HCT116 (cell line): ENCODE results near the gene GALT. TPM values are rescaled to one million over a fixed set of nuclear protein-coding genes. Genes with fewer than 3 reads are reported as not detected.

Experiments used
- ATAC-seq: fragments of 200-7000 bp; cut with Tn5 transposase; 2 replicates; pipeline ENCODE4 v1.9.1; 2020; ENCODE audit warnings: mild to moderate bottlenecking, moderate library complexity
- BruUV-seq: library from RNA; stranded (reverse); fragments of 400-500 nt; replicated peaks from 2 replicates; lab custom pipeline; 2021; lab: Mats Ljungman, UMichigan
- CTCF ChIA-PET: fragments of 300-600 bp; sonication (Branson Sonifier 250); formaldehyde crosslinking; loops from one replicate; lab custom pipeline; 2021; ENCODE audit warnings: antibody characterized with exemption; lab: Charles Lee
- POLR2A ChIA-PET: fragments of 300-600, 350-600 bp; sonication (Branson Sonifier 250); formaldehyde crosslinking; loops from one replicate; lab custom pipeline; 2021; ENCODE audit warnings: antibody characterized with exemption; lab: Charles Lee
- RAD21 ChIA-PET, 2 experiments: fragments of 300-600 bp; sonication (Branson Sonifier 250); formaldehyde crosslinking; loops; one replicate each; lab custom pipeline; 2023; ENCODE audit warnings: low total read pairs in 2 of 2; ENCODE audit not compliant: uncharacterized antibody in 2 of 2, unreplicated experiment in 2 of 2, low non-redundant PET in 1 of 2; lab: Charles Lee
- DNase-seq: peaks from one replicate; pipeline ENCODE4 v3.0.0-alpha.2; 2010; ENCODE audit warnings: low read depth, low spot score
- H2AFZ ChIP-seq: fragments of 200-600 bp; shearing (Covaris generic), sonication (generic); 2 replicates; pipeline ENCODE4 v1.6.1; 2017; ENCODE audit warnings: low read depth, mixed run types, mixed read lengths, antibody characterized with exemption, low read length; ENCODE audit not compliant: poor library complexity, severe bottlenecking
- H3K27ac ChIP-seq: 2 replicates; pipeline ENCODE4 v1.5.1; 2012; ENCODE audit warnings: low read depth, low read length
- H3K27me3 ChIP-seq: fragments of 200-600 bp; sonication (generic); 2 replicates; pipeline ENCODE4 v1.6.1; 2016; ENCODE audit warnings: mixed run types, low read length, mixed read lengths; ENCODE audit not compliant: insufficient read depth
- H3K36me3 ChIP-seq, 2 experiments: fragments of 200-500 bp in 1 of 2; fragments of 200-600 bp in 1 of 2; sonication (Bioruptor generic) in 1 of 2; sonication (generic) in 1 of 2; 2 replicates each; pipeline versions ENCODE4 v1.5.1 to v1.6.1; 2014 to 2016; ENCODE audit warnings: low read length in 2 of 2, inconsistent platforms in 1 of 2, mixed read lengths in 1 of 2, mixed run types in 1 of 2; ENCODE audit not compliant: insufficient read depth in 2 of 2, control insufficient read depth in 1 of 2
- H3K4me1 ChIP-seq, 2 experiments: fragments of 200-600 bp in 1 of 2; sonication (generic) in 1 of 2; 2 replicates each; pipeline versions ENCODE4 v1.5.1 to v1.6.1; 2012 to 2017; ENCODE audit warnings: low read length in 2 of 2, inconsistent platforms in 1 of 2, mild to moderate bottlenecking in 1 of 2, mixed read lengths in 1 of 2, mixed run types in 1 of 2, moderate library complexity in 1 of 2; ENCODE audit not compliant: insufficient read depth in 2 of 2, control insufficient read depth in 1 of 2
- H3K4me2 ChIP-seq: fragments of 200-600 bp; sonication (generic); 2 replicates; pipeline ENCODE4 v1.6.1; 2017; ENCODE audit warnings: mixed run types, low read length, mixed read lengths
- H3K4me3 ChIP-seq, 2 experiments: fragments of 200-600 bp in 1 of 2; sonication (generic) in 1 of 2; replicated peaks in 1 of 2; 2 replicates each; pipeline ENCODE4 v1.5.1; 2011 to 2016; ENCODE audit warnings: low read length in 2 of 2, control low read depth in 1 of 2, low read depth in 1 of 2, mild to moderate bottlenecking in 1 of 2, mixed read lengths in 1 of 2, mixed run types in 1 of 2
- H3K79me2 ChIP-seq: fragments of 200-600 bp; sonication (generic); 2 replicates; pipeline ENCODE4 v1.6.1; 2017; ENCODE audit warnings: mild to moderate bottlenecking, mixed run types, low read length, moderate library complexity, mixed read lengths; ENCODE audit not compliant: insufficient read depth
- H3K9ac ChIP-seq: fragments of 200-600 bp; sonication (generic); 2 replicates; pipeline ENCODE4 v1.6.1; 2016; ENCODE audit warnings: low read length, mixed read lengths
- H3K9me2 ChIP-seq: fragments of 200-600 bp; sonication (generic), shearing (Covaris generic); 2 replicates; pipeline ENCODE4 v1.6.1; 2017; ENCODE audit warnings: mixed run types, mild to moderate bottlenecking, moderate library complexity; ENCODE audit not compliant: insufficient read depth
- H3K9me3 ChIP-seq, 2 experiments: fragments of 200-500 bp in 1 of 2; fragments of 200-600 bp in 1 of 2; sonication (Bioruptor generic) in 1 of 2; sonication (generic) in 1 of 2; 2 replicates each; pipeline ENCODE4 v1.6.1; 2014 to 2017; ENCODE audit warnings: low read length in 2 of 2, mixed read lengths in 2 of 2, inconsistent platforms in 1 of 2, low read depth in 1 of 2, mild to moderate bottlenecking in 1 of 2, mixed run types in 1 of 2, moderate library complexity in 1 of 2; ENCODE audit not compliant: control insufficient read depth in 1 of 2, insufficient read depth in 1 of 2
- H4K20me1 ChIP-seq: fragments of 200-600 bp; sonication (generic), shearing (Covaris generic); 2 replicates; pipeline ENCODE4 v1.6.1; 2017; ENCODE audit warnings: mixed run types, mild to moderate bottlenecking, moderate library complexity; ENCODE audit not compliant: insufficient read depth
- CTCF ChIP-seq, 3 experiments: fragments of 200-600 bp in 1 of 3; sonication (generic) in 1 of 3; IDR thresholded peaks in 2 of 3; conservative IDR thresholded peaks in 1 of 3; 2 replicates each; pipeline ENCODE4 v1.5.1; 2012 to 2017; ENCODE audit warnings: low read depth in 2 of 3, low read length in 2 of 3, antibody characterized with exemption in 1 of 3, borderline replicate concordance in 1 of 3, control low read depth in 1 of 3, mild to moderate bottlenecking in 1 of 3, mixed read lengths in 1 of 3, mixed run types in 1 of 3, moderate library complexity in 1 of 3; ENCODE audit not compliant: insufficient read depth in 1 of 3
- EGR1 ChIP-seq: IDR thresholded peaks from 2 replicates; pipeline ENCODE4 v1.6.1; 2012; ENCODE audit warnings: low read depth
- ELF1 ChIP-seq: IDR thresholded peaks from 2 replicates; pipeline ENCODE4 v1.6.1; 2012; ENCODE audit warnings: low read depth, borderline replicate concordance
- EZH2 ChIP-seq: fragments of 200-600 bp; sonication (generic); IDR thresholded peaks from 2 replicates; pipeline ENCODE4 v1.6.1; 2017; ENCODE audit warnings: antibody characterized with exemption, mixed run types
- POLR2AphosphoS5 ChIP-seq: IDR thresholded peaks from 2 replicates; pipeline ENCODE4 v1.6.1; 2011; ENCODE audit warnings: mild to moderate bottlenecking, low read depth, low read length, moderate library complexity
- RAD21 ChIP-seq: IDR thresholded peaks from 2 replicates; pipeline ENCODE4 v1.6.1; 2012; ENCODE audit warnings: low read depth, mild to moderate bottlenecking
- intact Hi-C: fragments of 100-400 bp; cut with micrococcal nuclease; formaldehyde crosslinking; loops from 2 replicates; pipeline ENCODE4 v1.10.0; 2022
- total RNA-seq: library from RNA; stranded (reverse); gene quantifications from one replicate; pipeline ENCODE4 v1.2.1, GENCODE V29; 2021; ENCODE audit not compliant: unreplicated experiment
- TF ChIP-seq, protein P1 (sequence below): IDR thresholded peaks from 2 replicates; pipeline ENCODE4 v1.6.1; 2012; ENCODE audit warnings: low read depth
- TF ChIP-seq, protein P2 (sequence below): IDR thresholded peaks from 2 replicates; pipeline ENCODE4 v1.6.1; 2012

GALT gene
- total RNA-seq, 1 experiment from 2014 or later, result 28.2 TPM

- DNase-seq (peak; percentile 54), ATAC-seq (peak; percentile 73)
- peaks cover 5 to 23% of the 10 kb centered on the region in 2 experiments for H3K4me1 ChIP-seq
- no peaks in the 10 kb centered on the region for H4K20me1 ChIP-seq
- H3K27ac ChIP-seq, result peak overlapping the region; percentile 82
- H3K4me2 ChIP-seq, result peak overlapping the region; percentile 91
- POLR2A ChIA-PET, result interaction anchor here (2.1 kb wide), 1 partner anchor 25 kb away, joined by 6 read pairs; the partner anchor contains the start of gene SIGMAR1
- H3K4me3 ChIP-seq, result peak overlapping the region; percentile 87 to 95
- no peaks in the 10 kb centered on the region for H3K27me3 ChIP-seq
- H3K36me3 ChIP-seq, result peaks cover 0 to 9% of the 10 kb centered on the region in 2 experiments; a peak in 2 of 4 replicates
- BruUV-seq, result no TSS peak
- no peaks in the 10 kb centered on the region for H3K9me2 ChIP-seq
- TF ChIP-seq POLR2AphosphoS5 (peak; percentile 27; the same call in 1 of the 2 replicates), EZH2 (no peak), EGR1 (no peak), RAD21 (peak; percentile 69), ELF1 (no peak), CTCF (IDR thresholded peaks at IDR 0.05 in 2 of 3, conservative IDR thresholded peaks at IDR 0.05 in 1 of 3; ENCODE audit: borderline replicate concordance in 1 of 3, insufficient read depth in 1 of 3, low read depth in 2 of 3, low read length in 2 of 3) (peak; percentile 80 to 92 (median 85))
- TF ChIP-seq, protein P1, sequence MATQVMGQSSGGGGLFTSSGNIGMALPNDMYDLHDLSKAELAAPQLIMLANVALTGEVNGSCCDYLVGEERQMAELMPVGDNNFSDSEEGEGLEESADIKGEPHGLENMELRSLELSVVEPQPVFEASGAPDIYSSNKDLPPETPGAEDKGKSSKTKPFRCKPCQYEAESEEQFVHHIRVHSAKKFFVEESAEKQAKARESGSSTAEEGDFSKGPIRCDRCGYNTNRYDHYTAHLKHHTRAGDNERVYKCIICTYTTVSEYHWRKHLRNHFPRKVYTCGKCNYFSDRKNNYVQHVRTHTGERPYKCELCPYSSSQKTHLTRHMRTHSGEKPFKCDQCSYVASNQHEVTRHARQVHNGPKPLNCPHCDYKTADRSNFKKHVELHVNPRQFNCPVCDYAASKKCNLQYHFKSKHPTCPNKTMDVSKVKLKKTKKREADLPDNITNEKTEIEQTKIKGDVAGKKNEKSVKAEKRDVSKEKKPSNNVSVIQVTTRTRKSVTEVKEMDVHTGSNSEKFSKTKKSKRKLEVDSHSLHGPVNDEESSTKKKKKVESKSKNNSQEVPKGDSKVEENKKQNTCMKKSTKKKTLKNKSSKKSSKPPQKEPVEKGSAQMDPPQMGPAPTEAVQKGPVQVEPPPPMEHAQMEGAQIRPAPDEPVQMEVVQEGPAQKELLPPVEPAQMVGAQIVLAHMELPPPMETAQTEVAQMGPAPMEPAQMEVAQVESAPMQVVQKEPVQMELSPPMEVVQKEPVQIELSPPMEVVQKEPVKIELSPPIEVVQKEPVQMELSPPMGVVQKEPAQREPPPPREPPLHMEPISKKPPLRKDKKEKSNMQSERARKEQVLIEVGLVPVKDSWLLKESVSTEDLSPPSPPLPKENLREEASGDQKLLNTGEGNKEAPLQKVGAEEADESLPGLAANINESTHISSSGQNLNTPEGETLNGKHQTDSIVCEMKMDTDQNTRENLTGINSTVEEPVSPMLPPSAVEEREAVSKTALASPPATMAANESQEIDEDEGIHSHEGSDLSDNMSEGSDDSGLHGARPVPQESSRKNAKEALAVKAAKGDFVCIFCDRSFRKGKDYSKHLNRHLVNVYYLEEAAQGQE, result no peak
- TF ChIP-seq, protein P2, sequence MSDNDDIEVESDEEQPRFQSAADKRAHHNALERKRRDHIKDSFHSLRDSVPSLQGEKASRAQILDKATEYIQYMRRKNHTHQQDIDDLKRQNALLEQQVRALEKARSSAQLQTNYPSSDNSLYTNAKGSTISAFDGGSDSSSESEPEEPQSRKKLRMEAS, result 0 out of 2 replicates have a peak, but pooled peaks have one; percentile 9
- CTCF ChIA-PET, result interaction anchor here (0.9 to 1.4 kb wide), 6 partner anchors 9 to 209 kb away, joined by 3 to 21 read pairs (median 4); no protein-coding TSS in a partner anchor
- RAD21 ChIA-PET, result no interaction called here
- peak overlapping the region; percentile 92 for H2AFZ ChIP-seq
- H3K79me2 ChIP-seq, result peaks cover 15% of the 10 kb centered on the region
- H3K9ac ChIP-seq, result peak overlapping the region; percentile 90
- intact Hi-C loops, result loop anchor here (1.0 to 2.0 kb wide), 2 partner anchors 21 to 52 kb away; no protein-coding TSS in a partner anchor
- no peaks in the 10 kb centered on the region for H3K9me3 ChIP-seq
These were observed 33.6 kb upstream of the GALT start for GRCh38 chr9:34612788-34613390.
